Activated naive CD8-positive, alpha-beta T cell treated with anti-CD3 and anti-CD28 coated beads, Interleukin-2, amount 50 U/mL, for 16 hours (primary cell): ENCODE measurements around the gene TESK1.

Source experiments
- DNase-seq: peaks from one replicate; pipeline ENCODE4 v3.0.0-alpha.2; 2020; ENCODE audit warnings: low read depth, low spot score

The TESK1 gene

DNA sequence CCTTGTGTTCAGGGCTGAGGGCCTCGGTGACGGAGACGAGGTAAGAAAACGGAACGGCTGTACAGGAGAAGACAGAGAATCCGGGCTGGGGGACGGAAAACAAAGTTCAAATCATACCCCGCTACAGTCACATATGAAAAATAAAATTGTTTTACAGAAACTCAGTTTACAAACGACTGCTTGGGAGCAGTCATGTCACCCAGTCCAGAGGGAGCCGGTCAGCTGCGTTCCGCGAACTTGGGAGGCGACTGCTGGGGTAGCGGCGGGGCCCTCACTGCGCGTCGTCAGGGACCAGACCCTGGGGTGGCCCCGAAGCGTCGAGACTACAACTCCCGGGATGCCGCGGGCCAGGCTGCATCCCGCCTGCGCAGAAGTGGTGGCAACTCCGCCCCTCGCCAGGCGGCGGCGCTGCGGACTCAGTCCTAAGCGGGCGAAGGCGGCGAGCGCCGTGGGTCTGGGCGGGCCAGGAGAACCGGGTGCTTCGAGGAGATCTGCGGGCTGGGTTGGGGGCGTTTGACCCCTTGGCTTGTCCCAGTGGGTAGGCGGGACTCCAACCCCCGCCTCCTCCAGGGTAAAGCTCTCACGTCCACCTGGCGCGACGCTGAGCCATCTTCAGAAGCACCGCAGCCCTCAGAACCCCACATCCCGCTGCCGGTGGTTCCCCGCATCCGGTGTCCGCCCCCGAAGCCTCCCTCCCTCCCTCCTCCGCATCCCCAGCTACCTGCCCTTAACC, 41.6 kb downstream of the TESK1 start:
- DNase-seq: peak; percentile 79

DNA sequence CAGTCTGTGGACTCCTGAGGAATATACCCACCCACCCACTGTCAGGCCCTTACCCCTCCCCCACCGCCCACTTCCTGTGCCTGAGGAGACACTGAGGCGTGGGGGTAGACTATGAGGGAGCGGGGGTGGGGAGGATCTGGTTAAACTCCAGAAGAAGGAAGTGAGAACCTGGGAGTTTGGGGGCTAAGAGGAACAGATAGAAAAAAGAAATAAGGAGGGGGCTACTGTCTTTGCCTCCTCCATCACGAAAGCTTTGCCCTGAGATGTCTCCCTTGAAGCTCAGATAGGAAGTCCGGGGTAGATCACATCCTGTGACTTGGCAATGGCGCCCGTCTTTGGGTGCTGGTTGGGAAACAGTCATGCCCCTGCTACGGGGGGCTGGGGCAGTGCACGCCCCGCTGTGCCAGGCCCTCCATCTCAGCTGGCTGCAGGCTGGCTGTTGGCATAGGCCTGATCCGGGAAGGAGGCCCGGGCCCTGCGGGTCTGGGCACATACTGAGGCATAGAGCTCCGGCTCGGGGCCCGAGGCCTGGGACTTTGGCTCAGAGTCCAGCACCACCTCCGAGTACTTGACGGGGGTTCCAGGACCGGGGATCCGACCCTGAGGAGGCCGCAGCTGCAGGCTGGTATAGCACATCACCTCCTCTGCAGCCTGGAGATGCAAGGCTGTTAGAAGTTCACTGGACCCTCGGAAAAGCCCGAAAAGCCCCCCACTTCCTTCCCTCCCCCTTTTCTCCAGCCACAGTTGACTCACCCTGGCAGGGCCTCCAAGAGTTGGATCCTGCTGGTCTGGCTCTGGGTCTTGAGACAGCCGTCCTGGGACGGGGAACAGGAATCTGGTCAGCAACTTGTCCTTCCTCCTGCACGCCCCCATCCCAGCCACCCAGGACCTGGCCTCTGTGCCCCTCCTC, 44.6 kb downstream of the TESK1 start:
- DNase-seq: no peak

DNA sequence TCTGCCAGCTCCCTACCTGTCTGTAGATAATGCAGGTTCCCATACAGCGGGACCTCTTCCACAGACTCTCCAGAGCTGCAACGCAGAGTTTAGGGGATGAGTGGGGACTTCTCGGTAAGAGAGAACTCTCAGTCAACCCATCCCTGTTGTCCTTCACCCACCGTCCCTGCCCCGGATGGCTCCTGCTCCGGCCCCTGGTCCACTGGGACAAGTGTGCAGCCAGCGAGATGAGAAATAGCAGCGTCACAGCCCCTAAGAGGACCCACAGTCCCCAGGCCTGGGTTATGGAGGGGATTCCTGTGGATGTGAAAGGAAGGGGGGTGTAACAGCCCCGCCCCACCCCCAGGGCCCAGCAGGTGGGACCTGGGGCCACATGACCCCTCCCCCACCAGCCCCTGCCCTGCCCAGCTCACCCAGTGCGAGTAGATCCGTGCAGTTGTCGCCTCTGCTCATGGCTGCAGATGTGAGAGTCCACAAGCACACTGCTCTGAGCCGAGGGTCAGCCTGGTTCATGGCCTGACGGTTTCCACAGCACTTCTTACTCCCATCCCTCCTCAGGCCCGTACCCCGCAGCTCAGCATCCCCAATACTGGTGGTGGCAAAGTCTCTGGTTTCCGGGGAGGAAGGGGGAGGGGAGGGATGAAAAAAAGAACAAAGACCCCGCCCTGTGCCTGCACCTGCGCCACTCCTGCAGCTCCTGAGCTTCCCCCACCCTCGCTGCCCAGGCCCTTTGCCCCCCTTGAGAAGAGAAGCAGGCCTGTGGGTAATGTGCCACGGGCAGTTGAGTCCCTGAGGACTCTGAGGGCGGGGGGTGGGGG, 45.5 kb downstream of the TESK1 start, which contains the start of gene SIT1:
Gene SIT1, minus strand, starts transcription at position 591 of the 818 bp plus-strand sequence. Its CDS starts 78 bp downstream, at position 513.
- no peak for DNase-seq

DNA sequence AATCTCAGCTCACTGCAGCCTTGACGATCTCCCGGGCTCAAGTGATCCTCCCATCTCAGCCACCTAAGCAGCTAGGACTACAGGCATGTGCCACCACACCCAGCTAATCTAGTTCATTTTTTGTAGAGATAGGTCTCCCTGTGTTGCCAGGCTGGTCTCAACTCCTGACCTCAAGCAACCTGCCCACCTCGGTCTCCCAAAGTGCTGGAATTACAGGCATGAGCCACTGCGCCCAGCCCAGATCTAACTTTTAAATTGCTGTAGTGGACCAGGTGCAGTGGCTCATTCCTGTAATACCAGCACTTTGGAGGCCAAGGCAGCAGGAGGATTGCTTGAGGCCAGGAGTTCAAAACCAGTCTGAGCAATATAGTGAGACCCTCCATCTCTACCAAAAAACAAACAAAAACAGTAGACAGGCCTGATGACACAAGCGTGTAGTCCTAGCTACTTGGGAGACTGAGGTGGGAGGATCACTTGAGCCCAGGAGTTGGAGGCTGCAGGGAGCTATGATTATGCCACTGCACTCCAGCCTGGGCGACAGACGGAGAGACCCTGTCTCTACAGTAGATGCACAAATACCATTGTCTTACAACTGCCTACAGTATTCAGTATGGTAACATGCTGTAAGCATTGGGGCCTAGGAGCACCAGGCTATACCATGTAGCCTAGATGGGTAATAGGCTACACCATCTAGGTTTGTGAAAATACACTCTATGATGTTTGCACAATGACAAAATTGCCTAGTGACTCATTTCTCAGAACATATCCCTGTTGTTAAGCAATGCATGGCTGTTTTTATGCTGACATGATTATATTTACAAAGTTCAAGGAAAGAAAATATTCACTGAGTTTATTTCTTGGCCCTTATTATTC, 47.1 kb downstream of the TESK1 start:
- DNase-seq: no peak

DNA sequence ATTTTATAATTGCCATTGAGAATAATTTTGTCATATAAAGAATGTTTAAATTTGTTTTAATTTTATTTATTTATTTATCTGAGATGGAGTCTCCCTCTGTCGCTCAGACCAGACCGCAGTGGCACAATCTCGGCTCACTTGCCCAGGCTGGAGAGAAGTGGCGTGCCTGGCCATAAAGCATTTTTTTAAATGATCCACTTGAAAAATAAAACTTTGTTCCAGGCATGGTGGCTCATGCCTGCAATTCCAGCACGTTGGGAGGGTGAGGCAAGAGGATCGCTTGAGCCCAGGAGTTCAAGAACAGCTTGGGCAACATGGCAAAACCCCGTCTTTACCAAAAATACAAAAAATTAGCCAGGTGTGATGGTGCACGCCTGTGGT, 47.8 kb downstream of the TESK1 start:
- no peak for DNase-seq

DNA sequence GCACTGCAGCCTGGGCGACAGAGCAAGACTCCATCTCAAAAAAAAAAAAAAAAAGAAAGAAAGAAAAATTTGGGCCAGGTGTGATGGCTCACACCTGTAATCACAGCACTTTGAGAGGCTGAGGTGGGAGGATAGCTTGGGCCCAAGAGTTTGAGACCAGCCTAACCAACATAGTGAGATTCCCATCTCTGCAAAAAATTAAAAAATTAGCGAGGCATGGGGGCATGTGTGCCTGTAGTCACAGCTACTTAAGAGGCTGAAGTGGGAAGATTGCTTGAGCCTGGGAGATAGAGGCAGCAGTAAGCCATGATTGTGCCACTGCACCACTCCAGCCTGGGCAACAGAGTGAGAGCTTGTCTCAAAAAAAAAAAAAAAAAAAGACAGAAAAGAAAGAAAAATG, 48.5 kb downstream of the TESK1 start:
- no peak for DNase-seq

DNA sequence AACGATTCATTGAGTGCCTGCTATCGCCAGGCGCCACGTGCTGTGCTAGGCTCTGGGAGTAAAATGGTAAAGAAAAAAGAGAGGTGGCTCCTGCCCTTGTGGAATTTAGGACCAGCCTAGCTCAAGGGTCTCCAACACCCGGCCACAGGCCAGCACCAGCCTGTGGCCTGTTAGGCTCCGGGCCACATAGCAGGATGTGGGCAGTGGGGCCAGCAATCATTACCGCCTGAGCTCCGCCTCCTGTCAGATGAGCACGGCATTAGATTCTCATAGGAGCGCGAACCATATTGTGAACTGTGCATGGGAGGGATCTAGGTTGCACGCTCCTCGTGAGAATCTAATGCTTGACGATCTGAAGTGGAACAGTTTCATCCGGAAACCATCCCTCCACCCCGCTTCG, 51.3 kb downstream of the TESK1 start:
- DNase-seq: no peak

DNA sequence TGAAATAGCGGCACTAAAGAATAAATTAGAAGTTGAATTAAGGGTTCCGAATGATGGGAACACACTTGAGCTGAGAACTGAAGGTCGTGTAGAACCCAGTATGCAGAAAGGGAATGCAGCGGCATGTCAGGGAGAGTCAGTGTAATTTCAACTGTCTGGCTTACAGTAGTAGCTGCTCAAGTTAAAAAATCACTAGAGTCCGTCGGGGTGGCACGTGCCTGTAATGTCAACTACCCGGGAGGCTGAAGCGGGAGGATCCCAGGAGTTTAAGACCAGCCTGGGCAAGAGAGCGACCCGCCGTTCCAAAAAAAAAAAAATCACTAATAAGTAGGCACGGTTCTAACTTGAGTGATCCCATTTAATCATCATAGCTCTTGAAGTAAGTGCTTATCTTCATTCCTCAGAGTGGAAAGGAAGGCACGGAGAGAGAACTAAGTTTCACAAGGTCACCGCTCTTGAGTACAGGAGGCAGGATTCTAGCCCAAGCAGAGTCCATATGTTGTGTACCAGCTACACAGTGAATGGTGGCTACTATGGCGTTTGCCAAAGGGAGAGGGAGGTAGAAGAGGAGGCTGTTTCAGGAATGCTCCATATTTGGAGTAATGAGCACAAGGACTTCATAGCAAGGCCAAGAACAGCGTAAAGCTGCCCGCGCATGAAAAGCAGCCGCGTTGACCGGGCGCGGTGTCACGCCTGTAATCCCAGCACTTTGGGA, 51.9 kb downstream of the TESK1 start:
- DNase-seq: no peak

DNA sequence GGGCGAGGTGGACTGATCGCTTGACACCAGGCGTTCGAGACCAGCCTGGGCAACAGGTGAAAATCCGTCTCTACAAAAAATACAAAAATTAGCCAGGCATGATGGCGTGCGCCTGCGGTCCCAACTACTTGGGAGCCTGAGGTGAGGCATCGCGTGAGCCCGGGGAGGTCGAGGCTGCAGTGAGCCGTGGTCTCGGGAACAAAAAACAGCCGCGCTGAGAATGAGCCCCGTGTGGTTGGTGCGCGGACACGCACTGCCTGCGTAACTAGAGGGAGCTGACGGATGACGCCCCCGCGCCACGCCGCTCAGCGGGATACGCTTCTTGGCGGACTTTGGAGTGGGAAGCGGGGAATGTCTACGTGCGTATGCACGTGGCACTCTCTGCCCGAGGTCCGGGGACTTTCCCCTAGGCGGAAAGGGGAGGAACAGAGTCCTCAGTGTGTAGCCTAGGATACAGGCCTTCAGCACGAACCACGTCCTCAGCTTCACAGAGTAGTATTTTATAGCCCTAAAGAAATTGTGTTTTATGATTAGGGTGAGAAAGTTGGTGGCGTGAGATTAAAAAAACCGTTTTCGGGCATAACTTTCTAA, 52.6 kb downstream of the TESK1 start, which contains the start of gene RMRP:
Gene RMRP, minus strand, starts transcription at position 474 of the 591 bp plus-strand sequence.
- peak; percentile 76 for DNase-seq

DNA sequence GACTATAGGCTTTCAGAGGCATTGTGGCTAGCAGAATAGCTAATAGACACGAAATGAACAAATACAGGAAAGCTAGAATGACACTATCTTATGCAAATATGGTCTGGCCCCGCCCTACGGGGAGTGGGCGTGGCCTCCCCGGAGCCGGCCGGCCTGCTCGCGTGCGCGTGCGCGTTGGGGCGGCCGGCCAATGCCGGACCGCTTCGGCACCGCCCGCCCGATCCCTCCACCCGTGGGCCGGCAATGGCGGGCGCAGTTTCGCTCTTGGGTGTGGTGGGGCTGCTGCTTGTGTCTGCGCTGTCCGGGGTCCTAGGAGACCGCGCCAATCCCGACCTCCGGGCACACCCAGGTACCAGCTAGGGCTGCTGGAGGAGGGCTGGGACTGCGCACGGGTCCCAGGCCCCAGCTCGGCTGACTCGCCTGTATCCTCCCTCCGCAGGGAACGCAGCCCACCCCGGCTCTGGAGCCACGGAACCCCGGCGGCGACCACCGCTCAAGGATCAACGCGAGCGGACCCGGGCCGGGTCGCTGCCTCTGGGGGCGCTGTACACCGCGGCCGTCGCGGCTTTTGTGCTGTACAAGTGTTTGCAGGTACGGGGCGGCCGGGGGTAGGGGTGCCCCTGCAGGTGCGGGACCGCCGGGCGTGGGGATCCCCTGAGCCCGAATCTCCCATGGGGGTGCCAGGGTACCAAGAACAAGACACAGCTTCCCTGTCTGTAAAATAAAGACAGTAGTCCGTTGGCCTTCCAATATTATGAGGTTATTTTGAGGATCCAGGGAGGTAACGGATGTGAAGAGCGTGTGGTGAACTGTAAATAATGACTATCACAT, 53.3 kb downstream of the TESK1 start, which contains the start of gene CCDC107:
Gene CCDC107, plus strand, starts transcription at position 156 of the 831 bp plus-strand sequence. Its CDS starts 88 bp downstream, at position 244.
- DNase-seq: peak; percentile 58

DNA sequence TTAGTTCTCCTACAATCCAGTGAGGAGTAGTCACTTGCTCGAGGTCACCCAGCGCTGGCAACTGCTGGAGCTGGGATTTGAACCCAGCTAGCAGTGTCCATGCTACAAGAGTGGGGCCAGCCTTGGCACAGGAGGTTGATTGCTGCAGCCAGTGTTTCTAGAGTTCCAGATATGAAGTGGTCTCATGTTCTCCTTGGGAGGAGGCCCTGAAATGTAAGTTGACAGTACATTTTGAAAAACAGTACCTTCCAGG, 53.8 kb downstream of the TESK1 start:
- DNase-seq: no peak

DNA sequence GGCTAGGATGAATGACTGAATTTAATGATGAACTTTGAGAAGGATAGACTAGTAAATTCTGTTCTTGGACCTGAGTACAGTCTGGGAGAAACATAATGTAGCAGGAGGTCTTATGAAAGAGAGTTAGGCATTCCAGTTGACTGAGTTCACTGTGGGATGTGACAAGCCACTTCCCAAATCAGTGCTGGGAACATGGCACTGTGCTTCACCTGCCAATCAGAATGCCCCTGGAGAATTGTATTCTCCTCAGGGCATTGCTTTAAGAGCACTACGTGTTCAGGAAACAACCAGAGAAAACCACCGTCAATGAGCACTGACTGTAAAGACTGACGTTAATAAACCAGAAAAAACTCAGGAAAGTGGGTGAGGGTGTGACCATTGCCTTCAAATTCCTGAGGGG, 54.3 kb downstream of the TESK1 start:
- DNase-seq: no peak
